ENCODE results near the gene MPLKIP.

The MPLKIP gene

DNA sequence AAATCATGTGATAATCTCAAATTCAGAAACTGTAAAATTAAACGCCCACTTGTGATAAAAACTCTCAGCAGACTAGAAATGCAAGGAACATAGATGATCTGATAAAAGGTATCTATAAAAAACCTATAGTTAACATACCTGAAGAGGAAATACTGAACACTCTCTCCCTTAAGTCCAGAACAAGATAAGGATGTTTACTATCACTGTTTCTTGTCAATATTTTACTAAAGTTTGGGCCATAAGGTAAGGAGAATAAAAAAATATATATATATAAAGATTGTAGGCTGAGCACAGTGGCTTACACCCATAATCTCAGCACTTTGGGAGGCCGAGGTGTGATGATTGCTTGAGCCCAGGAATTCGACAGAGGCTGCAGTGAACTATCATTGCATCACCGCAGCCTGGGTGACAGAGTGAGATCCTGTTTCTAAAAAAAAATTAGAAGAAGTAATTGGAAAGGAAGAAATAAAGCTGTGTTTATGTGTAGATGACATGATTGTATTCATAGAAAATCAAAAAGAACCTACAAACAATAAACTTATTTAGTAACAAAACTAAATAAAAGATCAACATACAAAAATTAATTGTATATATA, 28.4 kb downstream of the MPLKIP start:
- no peak overlapping the region for H3K4me3 ChIP-seq (IDR thresholded peaks at IDR 0.05; ENCODE audit: insufficient read depth, low read depth, low read length)
- H4K20me1 ChIP-seq (ENCODE audit: insufficient read depth), result no peaks in the 10 kb centered on the region
- H3K27ac ChIP-seq, result no peak overlapping the region
- no peaks in the 10 kb centered on the region for H3K27me3 ChIP-seq (ENCODE audit: insufficient read depth, low read depth)
- H3K36me3 ChIP-seq (ENCODE audit: insufficient read depth), result no peaks in the 10 kb centered on the region
- no peaks in the 10 kb centered on the region for H3K4me1 ChIP-seq (ENCODE audit: low read depth, poor library complexity, severe bottlenecking)
- H3K79me2 ChIP-seq (ENCODE audit: insufficient read depth, low read depth), result no peaks in the 10 kb centered on the region
- H3K9ac ChIP-seq, result no peak overlapping the region
- H3K4me2 ChIP-seq, result no peak overlapping the region
- no peak overlapping the region for H2AFZ ChIP-seq (ENCODE audit: low read depth)
- TF ChIP-seq, protein P1, sequence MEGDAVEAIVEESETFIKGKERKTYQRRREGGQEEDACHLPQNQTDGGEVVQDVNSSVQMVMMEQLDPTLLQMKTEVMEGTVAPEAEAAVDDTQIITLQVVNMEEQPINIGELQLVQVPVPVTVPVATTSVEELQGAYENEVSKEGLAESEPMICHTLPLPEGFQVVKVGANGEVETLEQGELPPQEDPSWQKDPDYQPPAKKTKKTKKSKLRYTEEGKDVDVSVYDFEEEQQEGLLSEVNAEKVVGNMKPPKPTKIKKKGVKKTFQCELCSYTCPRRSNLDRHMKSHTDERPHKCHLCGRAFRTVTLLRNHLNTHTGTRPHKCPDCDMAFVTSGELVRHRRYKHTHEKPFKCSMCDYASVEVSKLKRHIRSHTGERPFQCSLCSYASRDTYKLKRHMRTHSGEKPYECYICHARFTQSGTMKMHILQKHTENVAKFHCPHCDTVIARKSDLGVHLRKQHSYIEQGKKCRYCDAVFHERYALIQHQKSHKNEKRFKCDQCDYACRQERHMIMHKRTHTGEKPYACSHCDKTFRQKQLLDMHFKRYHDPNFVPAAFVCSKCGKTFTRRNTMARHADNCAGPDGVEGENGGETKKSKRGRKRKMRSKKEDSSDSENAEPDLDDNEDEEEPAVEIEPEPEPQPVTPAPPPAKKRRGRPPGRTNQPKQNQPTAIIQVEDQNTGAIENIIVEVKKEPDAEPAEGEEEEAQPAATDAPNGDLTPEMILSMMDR (conservative IDR thresholded peaks at IDR 0.05; ENCODE audit: low read depth, low read length), result no peak

DNA sequence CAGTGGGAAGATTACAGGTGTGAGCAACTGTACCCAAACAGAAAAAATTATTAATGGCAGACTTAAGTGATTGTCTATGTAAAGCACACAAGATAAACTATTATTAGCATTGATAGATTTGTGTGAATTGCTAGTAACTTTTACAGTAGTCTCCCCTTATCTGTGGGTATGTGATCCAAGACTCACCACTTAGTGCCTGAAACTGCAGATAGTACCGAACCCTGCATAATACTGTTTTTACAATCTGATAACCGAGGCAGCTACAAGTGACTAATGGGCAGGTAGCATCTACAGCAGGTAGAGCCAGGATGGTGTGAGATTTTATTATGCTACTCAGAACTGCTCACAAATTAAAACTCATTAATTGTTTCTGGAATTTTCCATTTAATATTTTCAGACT, 31.5 kb downstream of the MPLKIP start:
- TF ChIP-seq, protein P1 (conservative IDR thresholded peaks at IDR 0.05; ENCODE audit: low read depth, low read length), result no peak
- H3K36me3 ChIP-seq (ENCODE audit: insufficient read depth), result no peaks in the 10 kb centered on the region
- H3K27ac ChIP-seq, result no peak overlapping the region
- no peaks in the 10 kb centered on the region for H3K79me2 ChIP-seq (ENCODE audit: insufficient read depth, low read depth)
- no peak overlapping the region for H3K4me2 ChIP-seq
- no peak overlapping the region for H3K9ac ChIP-seq
- no peaks in the 10 kb centered on the region for H3K4me1 ChIP-seq (ENCODE audit: low read depth, poor library complexity, severe bottlenecking)
- H3K27me3 ChIP-seq (ENCODE audit: insufficient read depth, low read depth), result no peaks in the 10 kb centered on the region
- no peak overlapping the region for H2AFZ ChIP-seq (ENCODE audit: low read depth)
- H4K20me1 ChIP-seq (ENCODE audit: insufficient read depth), result no peaks in the 10 kb centered on the region
- no peak overlapping the region for H3K4me3 ChIP-seq (IDR thresholded peaks at IDR 0.05; ENCODE audit: insufficient read depth, low read depth, low read length)

DNA sequence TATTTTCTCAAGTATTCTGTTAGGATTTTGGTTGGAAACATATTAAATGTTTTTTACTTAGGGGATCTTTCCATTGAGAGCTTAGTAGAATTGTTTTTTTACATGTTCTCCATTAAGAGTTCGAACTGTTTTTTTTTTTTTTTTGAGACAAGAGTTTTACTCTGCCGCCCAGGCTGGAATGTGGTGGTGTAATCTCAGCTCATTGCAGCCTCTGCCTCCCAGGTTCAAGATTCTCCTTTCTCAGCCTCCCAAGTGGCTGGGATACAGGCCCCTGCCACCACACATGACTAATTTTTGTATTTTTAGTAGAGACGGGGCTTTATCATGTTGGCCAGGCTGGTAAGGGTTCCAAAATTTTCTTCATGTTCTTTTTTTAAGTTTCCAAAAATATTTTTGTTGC, 33.2 kb downstream of the MPLKIP start:
- Histone ChIP-seq H2AFZ (ENCODE audit: low read depth) (no peak overlapping the region), H3K27me3 (ENCODE audit: insufficient read depth, low read depth) (no peaks in the 10 kb centered on the region), H4K20me1 (ENCODE audit: insufficient read depth) (no peaks in the 10 kb centered on the region), H3K79me2 (ENCODE audit: insufficient read depth, low read depth) (no peaks in the 10 kb centered on the region), H3K27ac (no peak overlapping the region), H3K9ac (no peak overlapping the region), H3K4me2 (no peak overlapping the region), H3K4me3 (IDR thresholded peaks at IDR 0.05; ENCODE audit: insufficient read depth, low read depth, low read length) (no peak overlapping the region), H3K36me3 (ENCODE audit: insufficient read depth) (no peaks in the 10 kb centered on the region), H3K4me1 (ENCODE audit: low read depth, poor library complexity, severe bottlenecking) (no peaks in the 10 kb centered on the region)
- TF ChIP-seq, protein P1 (conservative IDR thresholded peaks at IDR 0.05; ENCODE audit: low read depth, low read length), result no peak

DNA sequence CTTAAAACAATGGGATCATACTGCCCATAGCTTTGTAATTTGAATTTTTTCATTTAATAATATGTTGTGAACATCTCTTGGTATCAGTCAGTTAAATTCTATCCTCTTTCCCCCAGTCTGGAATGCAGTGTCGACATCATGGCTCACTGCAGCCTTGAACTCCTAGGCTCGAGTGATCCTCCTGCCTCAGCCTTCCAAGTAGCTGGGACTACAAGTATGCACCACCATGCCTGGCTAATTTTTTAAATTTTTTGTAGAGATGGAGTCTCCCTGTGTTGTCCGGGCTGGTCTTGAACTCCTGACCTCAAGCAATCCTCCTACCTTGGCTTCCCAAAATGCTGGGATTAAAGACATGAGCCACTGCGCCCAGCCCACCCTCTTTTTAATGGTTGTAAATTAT, 34.6 kb downstream of the MPLKIP start:
- H3K27me3 ChIP-seq (ENCODE audit: insufficient read depth, low read depth), result no peaks in the 10 kb centered on the region
- 0 out of 2 replicates have a peak, but pooled peaks cover under 1% of the 10 kb centered on the region for H3K36me3 ChIP-seq (ENCODE audit: insufficient read depth)
- H3K79me2 ChIP-seq (ENCODE audit: insufficient read depth, low read depth), result no peaks in the 10 kb centered on the region
- H3K27ac ChIP-seq, result no peak overlapping the region
- H4K20me1 ChIP-seq (ENCODE audit: insufficient read depth), result no peaks in the 10 kb centered on the region
- H2AFZ ChIP-seq (ENCODE audit: low read depth), result no peak overlapping the region
- no peaks in the 10 kb centered on the region for H3K4me1 ChIP-seq (ENCODE audit: low read depth, poor library complexity, severe bottlenecking)
- no peak overlapping the region for H3K4me2 ChIP-seq
- no peak overlapping the region for H3K9ac ChIP-seq
- no peak overlapping the region for H3K4me3 ChIP-seq (IDR thresholded peaks at IDR 0.05; ENCODE audit: insufficient read depth, low read depth, low read length)
- TF ChIP-seq, protein P1 (conservative IDR thresholded peaks at IDR 0.05; ENCODE audit: low read depth, low read length), result no peak

All from KMS-11 (cell line).